Kidney (tissue), 14 donors: ENCODE measurements around the gene COPS2. TPM values are rescaled to one million over a fixed set of nuclear protein-coding genes. Genes with fewer than 3 reads are reported as not detected.

Experiments
- DNase-seq, 5 donors: peaks; one replicate each; pipeline ENCODE4 v3.0.0-alpha.2; 2013 to 2020
- FAIRE-seq: peaks from 2 replicates; lab custom pipeline; 2012; peaks lifted over from hg19 to GRCh38; lab: Jason Lieb, UNC
- H3K27ac ChIP-seq, 2 donors: one replicate each; pipeline ENCODE4 v1.7.0; 2013; ENCODE audit warnings: low read depth in 2 of 2, low read length in 2 of 2, inconsistent platforms in 1 of 2
- H3K27me3 ChIP-seq: one replicate; pipeline ENCODE4 v1.7.1; 2013; ENCODE audit warnings: low read length, inconsistent platforms; ENCODE audit not compliant: control insufficient read depth, insufficient read depth
- H3K36me3 ChIP-seq, 3 donors: one replicate each; pipeline versions ENCODE4 v1.7.0 to v1.7.1; 2013; ENCODE audit warnings: low read length in 3 of 3, control low read depth in 1 of 3, inconsistent platforms in 1 of 3; ENCODE audit not compliant: insufficient read depth in 3 of 3, control insufficient read depth in 2 of 3
- H3K4me1 ChIP-seq, 3 donors: one replicate each; pipeline versions ENCODE4 v1.7.0 to v1.7.1; 2013; ENCODE audit warnings: low read length in 3 of 3, inconsistent platforms in 1 of 3, low read depth in 1 of 3; ENCODE audit not compliant: control insufficient read depth in 2 of 3, insufficient read depth in 2 of 3
- H3K4me3 ChIP-seq, 3 donors: one replicate each; pipeline versions ENCODE4 v1.7.0 to v1.8.1; 2013; ENCODE audit warnings: low read length in 3 of 3, control low read depth in 1 of 3, inconsistent platforms in 1 of 3
- H3K9ac ChIP-seq, 3 donors: one replicate each; pipeline versions ENCODE4 v1.7.0 to v1.7.1; 2013; ENCODE audit warnings: low read length in 3 of 3, control low read depth in 1 of 3, inconsistent platforms in 1 of 3
- H3K9me3 ChIP-seq, 3 donors: one replicate each; pipeline versions ENCODE4 v1.7.0 to v1.7.1; 2013; ENCODE audit warnings: low read length in 3 of 3, control low read depth in 1 of 3, inconsistent platforms in 1 of 3; ENCODE audit not compliant: control insufficient read depth in 2 of 3, insufficient read depth in 1 of 3
- intact Hi-C: fragments of 100-400 bp; cut with DNase I; formaldehyde crosslinking; loops from one replicate; pipeline ENCODE4 v1.11.1; 2022
- polyA plus RNA-seq: library from polyadenylated mRNA; stranded (reverse); fragments of 350-450 nt; fragmentation: Illumina TruSeq; extraction: RNeasy Lipid Tissue Mini Kit (QIAGEN cat#74804); gene quantifications from one replicate; pipeline ENCODE4 v1.2.3, GENCODE V29; 2014; ENCODE audit warnings: low read depth, low replicate concordance; ENCODE audit not compliant: insufficient read depth
- total RNA-seq: library from RNA; stranded (reverse); fragmentation: NEBNext Ultra II Directional; extraction: Animal tissue kit (Norgen Biotek cat#: 25700); gene quantifications from one replicate; pipeline ENCODE4 v1.2.1, GENCODE V29; 2021
- TF ChIP-seq, protein P1 (sequence below): IDR thresholded peaks from 3 replicates; pipeline ENCODE4 v1.5.1; 2012; ENCODE audit warnings: mild to moderate bottlenecking, moderate library complexity, borderline replicate concordance; ENCODE audit not compliant: insufficient read depth; ENCODE audit errors: extremely low read depth
- donor health status: control.
- donor health status: control.
- donor health status: control.
- donor health status: control.
- donor health status: control.
- donor health status: DM: yes; HTN: yes; CAD: no.
- donor health status: Normal renal cell carcinoma (clear cell type).

COPS2 gene
- total and polyA plus RNA-seq, 2 donors from 2014 or later = 42.6 to 60.1 TPM

DNA sequence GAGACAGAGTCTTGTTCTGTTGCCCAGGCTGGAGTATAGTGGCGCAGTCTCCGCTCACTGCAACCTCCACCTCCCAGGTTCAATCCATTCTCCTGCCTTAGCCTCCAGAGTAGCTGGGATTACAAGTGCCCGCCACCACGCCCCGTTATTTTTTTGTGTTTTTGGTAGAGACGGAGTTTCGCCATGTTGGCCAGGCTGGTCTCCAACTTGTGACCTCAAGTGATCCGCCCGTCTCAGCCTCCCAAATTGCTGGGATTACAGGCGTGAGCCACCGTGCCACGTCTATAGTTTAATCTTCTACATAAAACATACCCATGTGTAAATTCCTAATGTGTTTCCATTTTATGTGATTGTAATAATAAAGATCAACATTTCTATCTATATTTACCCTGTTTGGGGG, 16.4 kb upstream of the COPS2 start:
- no peak overlapping the region for H3K27ac ChIP-seq
- H3K4me3 ChIP-seq = no peak overlapping the region
- no peak overlapping the region for H3K9ac ChIP-seq
- H3K36me3 ChIP-seq = no peaks in the 10 kb centered on the region
- H3K9me3 ChIP-seq = no peaks in the 10 kb centered on the region
- no peaks in the 10 kb centered on the region for H3K27me3 ChIP-seq
- H3K4me1 ChIP-seq = peaks cover 0 to 5% (median 5%) of the 10 kb centered on the region in 3 donors
- FAIRE-seq (no peak), DNase-seq (no peak)
- intact Hi-C loops = no loop called here
- TF ChIP-seq, protein P1, sequence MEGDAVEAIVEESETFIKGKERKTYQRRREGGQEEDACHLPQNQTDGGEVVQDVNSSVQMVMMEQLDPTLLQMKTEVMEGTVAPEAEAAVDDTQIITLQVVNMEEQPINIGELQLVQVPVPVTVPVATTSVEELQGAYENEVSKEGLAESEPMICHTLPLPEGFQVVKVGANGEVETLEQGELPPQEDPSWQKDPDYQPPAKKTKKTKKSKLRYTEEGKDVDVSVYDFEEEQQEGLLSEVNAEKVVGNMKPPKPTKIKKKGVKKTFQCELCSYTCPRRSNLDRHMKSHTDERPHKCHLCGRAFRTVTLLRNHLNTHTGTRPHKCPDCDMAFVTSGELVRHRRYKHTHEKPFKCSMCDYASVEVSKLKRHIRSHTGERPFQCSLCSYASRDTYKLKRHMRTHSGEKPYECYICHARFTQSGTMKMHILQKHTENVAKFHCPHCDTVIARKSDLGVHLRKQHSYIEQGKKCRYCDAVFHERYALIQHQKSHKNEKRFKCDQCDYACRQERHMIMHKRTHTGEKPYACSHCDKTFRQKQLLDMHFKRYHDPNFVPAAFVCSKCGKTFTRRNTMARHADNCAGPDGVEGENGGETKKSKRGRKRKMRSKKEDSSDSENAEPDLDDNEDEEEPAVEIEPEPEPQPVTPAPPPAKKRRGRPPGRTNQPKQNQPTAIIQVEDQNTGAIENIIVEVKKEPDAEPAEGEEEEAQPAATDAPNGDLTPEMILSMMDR = no peak

- Histone ChIP-seq H3K36me3 (no peaks in the 10 kb centered on the region), H3K4me1 (peaks cover 0 to 5% (median 5%) of the 10 kb centered on the region in 3 donors), H3K9me3 (no peaks in the 10 kb centered on the region), H3K27ac (peak within 1 kb of the TSS; percentile 88 to 89), H3K27me3 (no peaks in the 10 kb centered on the region), H3K4me3 (peak within 1 kb of the TSS; percentile 83 to 95 (median 91)), H3K9ac (peak within 1 kb of the TSS; percentile 83 to 98 (median 87))
- intact Hi-C loops = no loop called here
- FAIRE-seq (no peak), DNase-seq (peak; percentile 90 to 95 (median 93))
- TF ChIP-seq, protein P1 = no peak
These were observed 14.6 kb upstream of the COPS2 start, which contains the start of gene GALK2 for GRCh38 chr15:49169880-49170597. GALK2 (plus strand) TSS chr15:49170247; CDS start chr15:49170323, 76 bp downstream.

GRCh38 chr15:49168016-49168415, 12.6 kb upstream of the COPS2 start:
- TF ChIP-seq, protein P1 = no peak
- intact Hi-C loops = no loop called here
- no peaks in the 10 kb centered on the region for H3K27me3 ChIP-seq
- H3K4me3 ChIP-seq = no peak overlapping the region
- H3K9me3 ChIP-seq = no peaks in the 10 kb centered on the region
- FAIRE-seq = peak; percentile 13
- no peak for DNase-seq
- H3K36me3 ChIP-seq = no peaks in the 10 kb centered on the region
- H3K4me1 ChIP-seq = peaks cover 0 to 5% (median 5%) of the 10 kb centered on the region in 3 donors
- no peak overlapping the region for H3K27ac ChIP-seq
- no peak overlapping the region for H3K9ac ChIP-seq
